AG09309 (cell line): ENCODE data around the gene MED17.

ENCODE experiments used
- DNase-seq: peaks from one replicate; pipeline ENCODE4 v3.0.0-alpha.2; 2010; ENCODE audit warnings: low read depth
- H3K4me3 ChIP-seq: 2 replicates; pipeline ENCODE4 v1.5.1; 2011; ENCODE audit warnings: mild to moderate bottlenecking, low read depth, low read length, moderate library complexity; ENCODE audit not compliant: control insufficient read depth
- CTCF ChIP-seq: IDR thresholded peaks from 2 replicates; pipeline ENCODE4 v1.5.1; 2011; ENCODE audit warnings: mild to moderate bottlenecking, low read depth, low read length, inconsistent platforms; ENCODE audit not compliant: insufficient read depth, control insufficient read depth; ENCODE audit errors: missing control alignments

Gene MED17

DNA sequence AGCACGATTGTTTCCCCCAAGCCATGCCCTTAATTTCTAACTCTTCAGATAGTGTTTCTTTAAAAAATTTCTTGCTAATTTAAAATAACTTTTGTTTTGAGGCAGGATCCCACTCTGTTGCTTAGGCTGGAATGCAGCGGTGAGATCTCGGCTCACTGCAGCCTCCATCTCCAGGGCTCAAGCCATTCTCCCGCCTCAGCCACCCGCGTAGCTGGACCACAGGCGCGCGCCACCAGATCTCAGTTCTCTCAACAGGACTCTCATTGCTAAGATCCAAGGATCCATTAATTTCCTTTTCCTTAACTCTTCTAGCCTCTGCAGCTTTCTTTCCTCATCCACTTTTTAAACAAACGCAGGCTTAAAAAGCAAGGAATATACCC is 327 bp upstream of the MED17 start:
- no peak for DNase-seq
- no peak for TF ChIP-seq CTCF

DNA sequence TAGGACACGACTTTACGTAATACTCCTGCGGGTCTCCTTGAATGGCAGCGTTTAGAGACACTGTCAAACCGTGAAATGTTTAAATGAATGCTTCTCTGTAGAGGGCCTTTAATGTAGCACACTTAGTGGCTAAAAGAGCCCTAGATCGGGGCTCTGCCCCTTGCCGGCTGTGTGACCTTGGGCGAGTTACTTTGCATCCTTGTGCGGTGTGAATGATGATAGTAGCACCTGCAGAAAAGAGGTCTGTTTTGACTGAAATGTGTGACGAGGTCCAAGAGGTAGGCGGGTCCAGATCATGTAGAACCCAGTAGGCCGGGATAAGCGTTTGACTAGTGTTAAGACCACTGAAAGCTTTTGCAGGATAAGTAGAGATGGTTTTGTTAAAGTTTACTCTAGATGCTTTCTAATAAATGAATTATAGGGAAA is 866 bp downstream of the MED17 start:
- no peak for DNase-seq
- TF ChIP-seq CTCF: no peak
- peak overlapping the region; percentile 91 for H3K4me3 ChIP-seq

More for the DNA sequence above, 327 bp upstream of the MED17 start:
- peak overlapping the region; percentile 91 for H3K4me3 ChIP-seq

- TF ChIP-seq CTCF: no peak
- H3K4me3 ChIP-seq: no peak overlapping the region
- no peak for DNase-seq
Measured at GRCh38 chr11:93791493-93791892, 7.4 kb downstream of the MED17 start.

DNA sequence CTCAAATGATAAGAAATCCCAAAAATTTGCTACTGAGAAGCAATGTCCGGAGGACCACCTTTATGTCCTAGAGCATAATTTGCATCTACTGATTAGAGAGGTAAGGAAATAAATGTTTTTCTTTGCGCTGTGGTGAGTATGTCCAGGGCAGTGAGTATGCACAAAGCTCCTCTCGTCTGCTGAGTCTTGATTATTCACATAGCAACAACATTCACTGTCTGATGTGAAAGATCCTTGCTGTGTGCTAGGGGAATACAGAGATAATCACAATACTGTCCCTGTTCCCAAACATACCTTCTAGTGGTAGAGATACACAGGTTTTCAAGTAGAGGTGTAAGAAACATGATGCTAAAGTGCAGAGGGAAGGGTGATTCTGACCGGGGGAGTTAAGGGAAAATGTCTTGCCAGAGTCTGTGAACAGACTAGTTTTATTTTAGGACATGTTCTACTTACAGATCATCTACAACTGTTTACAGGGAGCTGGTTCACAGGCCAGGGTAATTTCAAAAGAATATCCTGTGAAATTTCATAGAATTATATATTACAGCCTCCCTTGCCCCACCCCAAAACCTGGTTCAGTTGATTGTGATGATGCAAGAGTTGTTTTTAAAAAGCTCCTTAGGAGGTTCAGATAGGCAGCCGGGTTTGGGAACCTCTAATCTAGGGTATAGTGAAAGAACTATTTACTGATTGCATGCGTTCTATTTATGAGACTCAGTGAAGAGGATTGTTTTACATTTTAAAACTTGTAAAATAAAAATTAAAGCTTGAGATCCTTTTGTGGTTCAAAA is 12.6 kb downstream of the MED17 start:
- no peak for TF ChIP-seq CTCF
- DNase-seq: no peak

DNA sequence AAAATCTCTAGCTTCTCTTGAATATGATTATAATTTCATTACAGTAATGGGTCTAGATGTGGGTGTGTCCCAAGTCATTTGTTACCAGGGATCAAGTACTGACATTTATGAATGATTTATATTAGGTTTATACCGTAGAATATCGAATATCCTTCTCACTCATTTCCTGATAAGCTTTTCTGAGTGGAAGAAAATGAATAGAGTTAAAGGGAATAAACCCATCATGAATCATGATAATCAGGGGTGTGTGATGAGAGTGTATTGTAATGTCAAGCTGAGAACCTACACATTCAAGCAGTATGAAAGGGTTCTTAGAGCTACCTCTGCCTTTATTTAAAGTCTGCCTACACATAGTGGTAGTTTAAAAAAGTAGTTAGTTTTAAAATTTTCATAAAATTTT is 17.3 kb downstream of the MED17 start:
- no peak for DNase-seq
- no peak overlapping the region for H3K4me3 ChIP-seq
- TF ChIP-seq CTCF: no peak

More for the DNA sequence above, 12.6 kb downstream of the MED17 start:
- no peak overlapping the region for H3K4me3 ChIP-seq

- no peak for TF ChIP-seq CTCF
- H3K4me3 ChIP-seq: no peak overlapping the region
- no peak for DNase-seq
Measured at GRCh38 chr11:93804879-93805278, 20.8 kb downstream of the MED17 start.

DNA sequence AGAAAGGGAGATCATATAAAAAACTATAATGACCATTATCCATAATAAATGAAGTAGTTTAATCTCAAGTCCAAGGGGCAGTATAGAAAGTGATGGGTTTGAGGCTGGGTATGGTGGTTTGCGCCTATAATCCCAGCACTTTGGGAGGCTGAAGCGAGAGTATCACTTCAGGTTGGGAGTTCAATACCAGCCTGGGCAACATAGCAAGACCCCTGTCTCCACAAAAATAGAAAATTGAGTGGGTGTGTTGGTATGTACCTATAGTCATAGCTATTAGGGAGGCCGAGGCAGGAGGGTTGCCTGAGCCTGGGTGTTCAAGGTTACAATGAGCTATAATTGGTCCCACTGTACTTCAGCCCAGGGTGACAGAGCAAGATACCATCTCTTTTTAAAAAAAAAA is 23.9 kb downstream of the MED17 start:
- no peak for TF ChIP-seq CTCF

More for the DNA sequence above, 23.9 kb downstream of the MED17 start:
- no peak overlapping the region for H3K4me3 ChIP-seq
- no peak for DNase-seq
